Measurements from ENCODE around the gene ATP1A4. TPM values are rescaled to one million over a fixed set of nuclear protein-coding genes. Genes with fewer than 3 reads are reported as not detected.

The ATP1A4 gene
- total RNA-seq, 4 donors from 2014 or later = 0.47 TPM; not detected in 3

GRCh38 chr1:160162931-160163330 lies 11.5 kb downstream of the ATP1A4 start:
- TF ChIP-seq POLR2AphosphoS5 (IDR thresholded peaks at IDR 0.05) (no peak), POLR2A (IDR thresholded peaks at IDR 0.05) (no peak), CTCF (IDR thresholded peaks at IDR 0.05) (no peak), EP300 (IDR thresholded peaks at IDR 0.05) (no peak)
- no peaks in the 10 kb centered on the region for H3K4me1 ChIP-seq
- H3K27me3 ChIP-seq = no peaks in the 10 kb centered on the region
- no peak overlapping the region for H3K4me3 ChIP-seq
- 40 to 82% methylated on average over 1 to 2 of the region's 2 CpGs for WGBS, 2 donors (ENCODE audit: low coverage in 1 of 2)
- ATAC-seq = no peak
- H3K36me3 ChIP-seq = no peaks in the 10 kb centered on the region
- no peak overlapping the region for H3K27ac ChIP-seq
- no peaks in the 10 kb centered on the region for H3K9me3 ChIP-seq

- Histone ChIP-seq H3K27ac (no peak overlapping the region), H3K27me3 (no peaks in the 10 kb centered on the region), H3K4me3 (no peak overlapping the region), H3K9me3 (no peaks in the 10 kb centered on the region), H3K36me3 (no peaks in the 10 kb centered on the region), H3K4me1 (no peaks in the 10 kb centered on the region)
- 83 to 100% methylated on average over 1 of the region's 1 CpG for WGBS, 2 donors (ENCODE audit: low coverage in 1 of 2)
- no peak for ATAC-seq
- no peak for TF ChIP-seq EP300 (IDR thresholded peaks at IDR 0.05)
- no peak for TF ChIP-seq POLR2A (IDR thresholded peaks at IDR 0.05)
- TF ChIP-seq CTCF (IDR thresholded peaks at IDR 0.05) = no peak
- no peak for TF ChIP-seq POLR2AphosphoS5 (IDR thresholded peaks at IDR 0.05)
Measured at GRCh38 chr1:160163615-160164014, 12.2 kb downstream of the ATP1A4 start.

- no peak for ATAC-seq
- Histone ChIP-seq H3K27ac (no peak overlapping the region), H3K27me3 (no peaks in the 10 kb centered on the region), H3K9me3 (no peaks in the 10 kb centered on the region), H3K36me3 (no peaks in the 10 kb centered on the region), H3K4me3 (no peak overlapping the region), H3K4me1 (no peaks in the 10 kb centered on the region)
- WGBS, 2 donors (ENCODE audit: low coverage in 1 of 2) = 66 to 86% methylated on average over 9 to 10 of the region's 10 CpGs
- TF ChIP-seq POLR2AphosphoS5 (IDR thresholded peaks at IDR 0.05) (no peak), EP300 (IDR thresholded peaks at IDR 0.05) (no peak), POLR2A (IDR thresholded peaks at IDR 0.05) (no peak)
Measured at GRCh38 chr1:160164121-160164520, 12.7 kb downstream of the ATP1A4 start.

GRCh38 chr1:160166166-160166868 lies 14.9 kb downstream of the ATP1A4 start:
- no peaks in the 10 kb centered on the region for H3K27me3 ChIP-seq
- H3K9me3 ChIP-seq = no peaks in the 10 kb centered on the region
- H3K36me3 ChIP-seq = no peaks in the 10 kb centered on the region
- TF ChIP-seq POLR2A (IDR thresholded peaks at IDR 0.05) (no peak), EP300 (IDR thresholded peaks at IDR 0.05) (no peak)
- ATAC-seq = no peak
- no peak overlapping the region for H3K27ac ChIP-seq
- H3K4me1 ChIP-seq = no peaks in the 10 kb centered on the region
- 67 to 75% methylated on average over 3 to 9 of the region's 12 CpGs for WGBS, 2 donors (ENCODE audit: low coverage in 1 of 2)
- no peak overlapping the region for H3K4me3 ChIP-seq

- Histone ChIP-seq H3K4me1 (no peaks in the 10 kb centered on the region), H3K27me3 (no peaks in the 10 kb centered on the region), H3K27ac (no peak overlapping the region), H3K4me3 (no peak overlapping the region), H3K9me3 (no peaks in the 10 kb centered on the region), H3K36me3 (no peaks in the 10 kb centered on the region)
- no peak for TF ChIP-seq EP300 (IDR thresholded peaks at IDR 0.05)
- no peak for TF ChIP-seq POLR2AphosphoS5 (IDR thresholded peaks at IDR 0.05)
- TF ChIP-seq CTCF (IDR thresholded peaks at IDR 0.05) = no peak
- no peak for TF ChIP-seq POLR2A (IDR thresholded peaks at IDR 0.05)
- no CpG with 5 or more reads among the region's 4 CpGs for WGBS, 2 donors (ENCODE audit: low coverage in 1 of 2)
- ATAC-seq = no peak
Measured at GRCh38 chr1:160167056-160167455, 15.7 kb downstream of the ATP1A4 start.

GRCh38 chr1:160167580-160167979 lies 16.2 kb downstream of the ATP1A4 start:
- Histone ChIP-seq H3K4me1 (no peaks in the 10 kb centered on the region), H3K4me3 (no peak overlapping the region), H3K9me3 (no peaks in the 10 kb centered on the region), H3K27me3 (no peaks in the 10 kb centered on the region), H3K36me3 (no peaks in the 10 kb centered on the region), H3K27ac (no peak overlapping the region)
- TF ChIP-seq POLR2AphosphoS5 (IDR thresholded peaks at IDR 0.05) (no peak), EP300 (IDR thresholded peaks at IDR 0.05) (no peak), CTCF (IDR thresholded peaks at IDR 0.05) (no peak), POLR2A (IDR thresholded peaks at IDR 0.05) (no peak)
- ATAC-seq = no peak
- WGBS, 2 donors (ENCODE audit: low coverage in 1 of 2) = 90 to 95% methylated on average over 6 of the region's 6 CpGs

All from gastroesophageal sphincter (tissue), 4 donors.